NCI-H2081 (cell line): ENCODE measurements around the gene ARPP19.
"Not testable (repeated sequence)": the region's sequence is repeated elsewhere in the genome, so short reads cannot be mapped to it uniquely, and the experiment has no call there.

ENCODE experiments used
- DNase-seq, 2 experiments: peaks; one replicate each; lab custom pipeline; 2025; lab: John Stamatoyannopoulos, UW

ARPP19 gene, protein sequence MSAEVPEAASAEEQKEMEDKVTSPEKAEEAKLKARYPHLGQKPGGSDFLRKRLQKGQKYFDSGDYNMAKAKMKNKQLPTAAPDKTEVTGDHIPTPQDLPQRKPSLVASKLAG

DNA sequence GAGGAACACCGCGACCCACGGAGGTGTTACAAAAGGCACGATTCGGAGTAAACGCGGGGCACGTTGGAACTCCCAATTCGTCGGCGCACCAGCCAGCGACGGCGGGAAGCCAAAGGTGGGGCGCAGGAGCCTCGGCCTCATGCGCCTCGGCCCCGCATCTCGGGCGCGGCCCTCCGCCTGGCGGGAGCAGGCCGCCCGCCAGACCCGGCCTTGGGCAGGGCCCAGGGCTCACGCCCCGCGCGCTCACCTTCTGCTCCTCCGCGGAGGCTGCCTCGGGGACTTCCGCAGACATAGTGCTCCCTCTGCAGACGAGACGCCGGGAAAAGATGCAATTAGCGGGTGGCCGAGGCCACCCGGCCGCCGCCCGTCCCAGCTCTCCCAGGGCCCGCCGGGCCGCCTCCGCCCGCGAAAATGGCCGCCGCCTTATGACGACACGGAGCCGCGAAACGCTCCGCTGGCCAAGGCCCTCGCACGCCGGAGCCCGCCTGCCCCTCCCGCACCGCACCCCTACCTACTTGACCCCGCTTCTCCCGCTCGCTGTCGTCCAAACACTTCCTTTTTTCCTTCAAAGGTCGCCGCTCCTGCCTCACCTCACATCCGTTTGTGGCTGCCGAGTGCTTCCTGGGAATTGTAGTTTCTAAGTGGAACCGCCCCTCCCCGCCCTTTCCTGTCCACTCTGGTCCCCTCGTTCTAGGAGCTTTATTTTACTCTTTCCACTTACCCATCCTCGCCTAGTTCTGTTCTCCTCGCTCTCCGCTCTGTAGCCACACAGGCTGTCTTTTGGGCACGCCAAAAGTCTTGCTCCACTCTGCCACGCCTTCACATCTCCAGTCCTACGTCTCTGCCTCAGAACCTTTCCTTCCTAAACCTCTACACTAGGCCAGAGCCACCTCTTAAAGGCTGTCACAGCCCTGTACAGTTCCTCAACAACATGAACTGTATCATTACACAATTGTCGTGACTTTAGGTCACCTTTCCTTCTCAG lies at the start of gene ARPP19:
TSS of gene ARPP19 (minus strand) at position 430 of the 985 bp plus-strand sequence. CDS start at position 292, 138 bp downstream.
- peak; percentile 93 to 94 for DNase-seq

DNA sequence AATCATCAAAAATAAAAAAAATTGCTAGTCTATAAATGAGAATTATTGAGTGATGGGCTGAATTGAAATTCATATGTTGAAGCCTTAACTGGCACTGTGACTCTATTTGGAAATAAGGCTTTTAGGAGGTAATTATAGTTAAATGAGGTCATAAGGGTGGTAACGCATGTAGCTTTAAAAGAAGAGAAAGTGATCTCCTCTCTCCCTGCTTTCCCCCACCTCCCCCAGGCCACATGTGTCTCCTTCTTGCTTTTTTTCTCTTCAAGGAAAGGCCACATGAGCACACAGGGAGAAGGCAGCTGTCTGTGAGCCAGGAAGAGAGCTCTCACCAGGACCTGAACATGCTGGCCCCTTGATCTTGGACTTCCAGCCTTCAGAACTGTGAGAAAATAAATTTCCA lies 48.2 kb upstream of the ARPP19 start:
- DNase-seq, result no peak

DNA sequence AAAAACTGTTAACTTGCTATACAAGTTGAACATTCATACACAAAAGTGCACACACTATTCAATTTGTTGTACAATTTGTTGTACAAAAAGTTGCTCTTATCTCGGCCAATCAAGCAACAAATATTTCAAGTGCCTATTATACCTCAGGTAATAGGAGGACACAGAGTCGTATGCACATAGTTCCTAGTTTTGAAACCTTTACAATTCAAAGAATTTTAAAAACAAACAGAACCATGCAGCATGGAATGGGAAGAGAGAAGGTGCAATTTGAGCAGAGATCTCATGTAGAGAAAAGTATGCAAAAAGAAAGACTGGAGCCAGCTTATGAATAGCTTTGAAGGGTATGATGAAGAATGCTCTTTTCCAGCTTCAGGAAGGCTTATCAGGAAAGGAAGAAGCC lies 46.5 kb upstream of the ARPP19 start:
- no peak for DNase-seq

DNA sequence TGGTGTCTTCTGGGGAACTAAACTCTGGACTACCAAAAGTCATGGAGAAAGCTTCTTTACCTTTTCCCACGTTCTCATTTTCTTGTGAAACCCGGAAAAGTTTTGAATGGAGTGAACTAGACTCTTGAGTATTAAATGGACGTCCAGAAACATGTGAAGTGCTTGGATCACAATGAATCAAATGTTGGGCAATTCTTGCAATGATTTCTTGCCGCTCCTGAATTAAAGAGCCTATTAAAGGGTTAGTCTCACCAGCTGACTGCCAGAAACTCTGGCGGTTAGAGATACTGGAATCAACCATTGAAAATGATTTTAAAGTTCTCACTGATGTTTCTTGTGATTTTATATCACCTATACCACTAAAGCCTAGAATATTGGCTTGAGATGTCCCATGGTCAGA lies 40.8 kb upstream of the ARPP19 start:
- DNase-seq, result no peak

DNA sequence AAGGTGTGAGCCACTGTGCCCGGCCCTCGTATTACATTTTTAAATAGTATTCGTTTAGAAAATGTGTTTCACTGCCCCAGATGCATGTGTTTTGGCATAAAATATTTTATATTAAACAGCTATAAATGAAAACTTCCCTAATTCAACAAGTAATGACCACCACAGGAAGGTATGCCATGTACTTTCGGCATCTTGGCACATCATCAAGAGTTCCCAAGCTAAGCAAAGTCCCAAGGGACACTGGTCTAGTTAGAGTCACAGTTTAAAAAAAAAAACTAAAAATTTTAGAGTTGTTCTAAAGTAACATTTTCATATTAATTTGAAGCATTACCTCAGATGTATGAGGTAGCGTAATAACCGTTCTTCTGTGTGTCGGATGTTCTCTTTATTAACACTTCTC lies 15.6 kb upstream of the ARPP19 start:
- no peak for DNase-seq

DNA sequence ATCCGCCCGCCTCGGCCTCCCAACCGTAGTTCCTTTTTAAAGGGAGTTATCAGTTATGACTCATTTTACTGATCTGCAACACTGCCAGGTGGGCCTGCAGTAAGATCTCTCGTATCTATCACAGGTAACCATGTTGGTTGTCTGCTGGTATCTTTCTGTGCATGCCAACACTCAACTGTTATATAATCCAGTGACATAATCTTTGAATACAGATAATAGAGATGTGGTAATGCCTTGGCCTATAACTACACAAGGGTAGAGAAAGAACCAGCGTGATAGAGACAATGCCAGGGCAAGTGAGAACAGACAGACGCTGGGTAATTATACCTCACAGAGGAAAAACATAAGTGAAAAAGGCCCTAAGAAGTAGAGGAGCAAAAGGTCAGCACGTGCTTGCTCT lies 11.0 kb upstream of the ARPP19 start:
- no peak for DNase-seq

DNA sequence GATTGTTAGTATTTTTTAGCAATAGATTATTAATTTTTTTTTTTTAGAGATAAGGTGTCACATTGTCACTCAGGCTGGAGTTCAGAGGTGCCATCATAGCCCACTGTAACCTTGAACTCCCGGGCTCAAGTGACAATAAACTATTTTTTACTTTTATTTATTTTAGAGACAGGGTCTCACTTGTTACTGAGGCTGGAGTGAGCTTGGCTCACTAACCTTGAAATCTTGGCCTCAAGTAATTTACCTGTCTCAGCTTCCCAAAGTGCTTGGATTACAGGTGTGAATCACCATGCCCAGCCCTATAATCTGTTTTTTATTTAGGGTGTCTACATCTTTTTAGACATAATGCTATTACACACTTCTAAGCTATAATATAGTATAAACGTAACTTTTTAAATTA lies 7.9 kb upstream of the ARPP19 start:
- no peak for DNase-seq

DNA sequence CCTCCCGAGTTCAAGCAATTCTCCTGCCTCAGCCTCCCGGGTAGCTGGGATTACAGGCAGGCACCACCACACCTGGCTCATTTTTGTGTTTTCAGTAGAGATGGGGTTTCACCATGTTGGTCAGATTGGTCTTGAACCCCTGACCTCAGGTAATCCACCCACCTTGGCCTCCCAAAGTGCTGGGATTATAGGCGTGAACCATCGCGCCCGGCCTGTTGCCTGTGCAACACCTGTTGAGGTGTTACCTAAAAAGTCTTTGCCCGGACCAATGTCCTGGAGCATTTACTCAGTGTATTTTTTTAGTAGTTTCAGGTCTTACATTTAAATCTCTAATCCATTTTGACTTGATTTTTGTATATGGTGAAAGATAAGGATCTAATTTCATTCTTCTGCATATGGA lies 6.7 kb upstream of the ARPP19 start:
- not testable (repeated sequence) for DNase-seq

DNA sequence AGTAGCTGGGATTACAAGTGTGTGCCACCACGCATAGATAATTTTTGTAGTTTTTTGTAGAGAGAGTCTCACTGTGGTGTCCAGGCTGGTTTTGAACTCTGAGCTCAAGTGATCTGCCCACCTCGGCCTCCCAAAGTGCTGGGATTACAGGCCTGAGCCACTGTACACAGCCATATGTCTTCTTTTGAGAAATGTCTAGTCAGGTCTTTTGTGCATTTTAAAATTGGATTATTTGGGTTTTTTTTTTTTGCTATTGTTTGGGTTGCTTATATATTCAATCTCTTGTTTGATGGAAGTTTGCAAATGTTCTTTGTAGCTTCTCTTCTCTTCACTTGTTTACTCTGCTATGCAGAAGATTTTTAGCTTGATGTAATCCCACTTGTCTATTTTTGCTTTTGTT lies 6.2 kb upstream of the ARPP19 start:
- no peak for DNase-seq

DNA sequence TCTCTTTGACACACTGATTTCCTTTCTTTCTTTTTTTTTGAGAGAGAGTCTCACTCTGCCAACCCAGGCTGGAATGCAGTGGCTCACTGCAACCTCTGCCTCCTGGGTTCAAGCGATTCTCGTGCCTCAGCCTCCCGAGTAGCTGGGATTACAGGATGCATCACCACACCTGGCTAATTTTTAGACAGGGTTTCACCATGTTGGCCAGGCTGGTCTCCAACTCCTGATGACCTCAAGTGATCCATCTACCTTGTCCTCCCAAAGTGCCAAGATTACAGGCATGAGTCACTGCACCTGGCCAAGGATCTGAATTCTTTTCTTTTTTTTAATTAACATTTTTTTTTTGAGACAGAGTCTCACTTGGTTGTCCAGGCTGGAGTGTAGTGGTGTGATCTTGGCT lies 5.8 kb upstream of the ARPP19 start:
- not testable (repeated sequence) for DNase-seq

DNA sequence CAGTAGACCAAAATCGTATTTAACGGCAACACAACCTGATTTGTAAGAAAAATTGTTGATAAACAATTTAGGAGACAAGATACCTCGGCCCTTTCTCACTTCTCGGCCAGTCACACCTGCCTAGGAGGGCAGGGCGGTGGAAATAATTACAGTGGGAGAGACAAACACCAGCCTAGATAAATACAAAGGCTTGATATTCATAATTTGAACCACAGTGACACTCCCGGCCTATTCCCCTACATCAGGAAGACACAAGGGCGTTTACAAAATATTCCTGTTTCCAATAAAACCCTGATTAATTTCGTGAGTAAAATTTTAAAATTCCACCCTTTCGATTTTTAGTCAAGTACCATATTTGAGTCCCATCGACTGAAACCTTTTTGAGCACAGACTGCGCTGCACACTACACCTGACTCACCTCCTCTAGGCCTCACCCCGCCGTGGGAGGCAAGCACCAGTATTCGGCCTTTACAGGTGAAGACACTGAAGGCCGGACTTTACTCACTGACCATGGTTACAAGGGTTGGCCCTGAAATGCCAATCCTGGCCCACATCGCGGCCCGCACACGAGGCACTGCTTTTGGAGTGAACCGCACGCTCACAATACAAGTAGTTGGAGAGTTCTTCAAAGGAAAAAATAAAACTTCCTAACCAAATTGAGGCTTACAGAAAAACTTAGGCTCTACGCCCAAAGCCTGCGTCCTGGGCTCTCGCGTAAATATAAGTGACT lies 794 bp downstream of the ARPP19 start:
- DNase-seq, result peak; percentile 35 to 55

DNA sequence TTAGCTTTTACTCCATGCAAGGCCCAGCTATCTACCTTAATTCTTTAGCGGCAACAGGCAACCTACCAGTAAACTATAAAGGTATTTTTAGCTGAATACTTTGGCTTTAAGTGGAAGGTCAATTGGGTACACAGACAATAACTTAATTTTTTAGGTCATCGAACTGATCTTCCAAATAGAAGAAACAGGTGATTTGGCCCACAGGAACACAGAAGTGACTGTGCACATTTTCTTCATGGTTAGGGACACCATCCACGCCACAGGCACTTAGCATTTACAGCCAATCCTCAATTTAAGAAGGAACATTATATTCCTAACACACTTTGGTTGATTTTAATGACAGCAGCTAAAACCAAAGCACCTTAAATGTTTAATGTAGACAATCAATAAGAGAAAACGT lies 1.9 kb downstream of the ARPP19 start:
- no peak for DNase-seq

DNA sequence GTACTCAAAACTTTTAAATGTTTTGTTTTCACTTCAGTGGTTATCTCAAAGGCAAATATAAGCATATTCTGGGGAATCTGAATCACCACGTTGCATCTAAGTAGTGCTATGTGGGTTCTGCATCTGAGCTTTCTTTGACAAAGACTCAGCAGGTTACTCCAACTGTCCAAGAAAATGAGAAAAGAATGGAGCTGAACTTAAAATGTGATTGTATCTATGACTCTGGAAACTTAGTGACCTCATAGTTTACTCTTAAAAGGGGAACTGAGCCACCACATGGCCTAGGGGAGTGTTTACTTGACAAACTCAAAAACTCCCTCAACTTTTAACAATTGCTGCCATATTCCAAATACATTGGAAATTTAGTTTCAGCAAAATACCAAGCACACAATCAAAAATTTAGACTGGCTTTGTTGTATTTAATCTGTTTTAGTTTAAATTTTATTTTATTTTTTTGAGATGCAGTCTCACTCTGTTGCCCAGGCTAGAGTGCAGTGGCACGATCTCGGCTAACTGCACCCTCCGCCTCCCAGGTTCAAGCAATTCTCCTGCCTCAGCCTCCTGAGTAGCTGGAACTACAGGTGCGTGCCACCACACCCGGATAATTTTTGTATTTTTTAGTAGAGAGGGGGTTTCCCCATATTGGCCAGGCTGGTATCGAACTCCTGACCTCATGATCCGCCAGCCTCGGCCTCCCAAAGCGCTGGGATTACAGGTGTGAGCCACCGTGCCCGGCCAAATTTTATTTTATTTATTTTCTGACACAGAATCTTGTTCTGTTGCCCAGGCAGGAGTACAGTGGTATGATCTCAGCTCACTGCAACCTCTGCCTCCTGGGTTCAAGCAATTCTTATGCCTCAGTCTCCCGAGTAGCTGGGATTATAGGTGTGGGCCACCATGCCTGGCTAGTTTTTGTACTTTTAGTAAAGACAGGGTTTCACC lies 3.1 kb downstream of the ARPP19 start:
- DNase-seq, result not testable (repeated sequence)

DNA sequence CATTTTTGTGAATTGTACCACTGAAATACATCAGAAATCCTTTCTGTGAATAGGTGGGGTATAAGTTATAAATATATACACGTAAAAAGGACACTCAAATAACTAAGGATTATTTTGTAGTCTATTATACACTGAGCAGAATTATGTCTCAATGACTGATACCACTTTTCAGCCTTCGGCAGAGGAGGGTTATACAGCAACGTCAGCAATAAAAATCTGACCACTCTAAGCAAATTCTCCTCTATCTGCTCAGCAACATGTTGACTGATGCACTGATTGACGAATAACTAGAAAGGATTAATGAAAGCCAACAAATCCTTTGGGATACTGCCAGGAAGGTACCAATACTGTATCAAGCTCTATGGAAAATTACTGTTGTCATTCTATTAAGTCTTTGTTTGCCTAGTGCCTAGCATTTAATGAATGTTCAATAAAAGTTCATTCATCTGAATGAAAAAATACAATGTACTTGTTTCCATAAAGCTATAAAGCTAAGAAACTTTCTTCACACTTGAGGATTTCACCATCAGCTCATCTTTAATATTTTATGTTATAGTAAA lies 5.2 kb downstream of the ARPP19 start:
- peak in 1 of 2 experiments; percentile 27 for DNase-seq

DNA sequence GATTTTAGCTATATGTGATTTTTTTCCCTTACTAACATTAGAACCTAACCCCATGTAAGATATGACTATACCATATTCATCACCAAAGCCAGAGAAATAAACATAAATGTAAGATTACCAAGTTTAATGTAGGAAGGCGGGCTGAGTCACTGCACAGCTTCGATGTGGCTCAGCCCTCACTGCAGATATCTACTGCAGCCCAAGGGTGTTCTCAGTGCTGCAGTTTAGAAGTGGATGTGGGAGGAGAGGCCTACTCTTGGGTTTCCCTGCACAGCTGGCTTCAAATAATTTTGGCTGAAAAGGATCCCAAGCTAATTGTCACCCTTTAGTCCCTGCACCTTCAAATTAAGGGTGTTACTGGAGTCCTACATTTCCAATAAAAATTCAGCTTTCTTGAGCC lies 9.3 kb downstream of the ARPP19 start:
- DNase-seq, result no peak

DNA sequence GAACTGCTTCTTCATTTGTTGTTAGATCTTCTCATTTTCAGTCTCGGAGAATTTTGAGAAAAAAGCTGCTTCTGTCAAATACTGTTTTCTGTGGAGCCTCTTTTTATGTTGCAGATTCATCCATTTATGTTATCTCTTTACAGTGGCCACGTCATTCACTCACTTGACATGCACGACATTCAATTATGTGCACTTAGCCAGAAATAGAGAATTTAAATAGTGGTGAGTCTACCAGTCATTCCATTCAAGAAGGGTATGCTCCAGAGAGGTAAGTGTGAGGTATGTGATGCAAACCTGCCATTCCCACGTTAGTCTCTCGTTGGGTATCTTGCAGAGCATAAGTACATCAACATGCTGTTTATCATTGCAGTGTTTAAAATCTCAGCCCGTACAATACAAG lies 9.8 kb downstream of the ARPP19 start:
- no peak for DNase-seq

DNA sequence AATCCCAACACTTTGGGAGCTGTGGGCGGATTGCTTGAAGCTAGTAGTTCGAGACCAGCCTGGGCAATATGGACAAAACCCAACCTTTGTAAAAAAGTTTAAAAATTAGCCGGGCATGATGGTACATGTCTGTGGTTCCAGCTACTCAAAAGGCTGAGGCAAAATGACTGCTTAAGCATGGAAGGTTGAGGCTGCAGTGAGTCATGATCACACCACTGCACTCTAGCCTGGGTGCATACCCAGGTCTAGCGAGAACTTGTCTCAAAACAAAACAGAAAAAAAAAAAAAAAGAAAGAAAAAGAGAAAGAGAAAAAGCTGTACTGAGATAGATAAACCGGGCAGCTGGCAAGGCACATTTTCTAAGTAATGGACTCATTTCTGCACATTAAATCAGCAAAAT lies 10.6 kb downstream of the ARPP19 start:
- no peak for DNase-seq

DNA sequence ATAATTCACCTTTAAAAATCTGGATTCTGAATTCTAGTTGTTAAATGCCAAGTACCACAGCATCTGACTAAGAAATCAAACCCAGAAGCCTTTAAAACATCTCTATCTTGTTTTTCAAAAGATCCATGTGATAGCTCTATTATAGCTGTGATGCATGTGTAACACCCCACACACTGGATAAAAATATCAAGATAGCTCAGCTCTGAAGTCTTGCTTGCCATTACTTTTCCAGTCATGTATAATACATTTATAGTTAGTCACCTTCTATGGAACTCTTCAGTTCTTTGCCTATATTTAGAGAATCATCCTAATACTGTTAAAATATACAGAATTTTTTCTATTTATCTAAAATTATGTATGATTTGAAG lies 11.6 kb downstream of the ARPP19 start:
- DNase-seq, result no peak

DNA sequence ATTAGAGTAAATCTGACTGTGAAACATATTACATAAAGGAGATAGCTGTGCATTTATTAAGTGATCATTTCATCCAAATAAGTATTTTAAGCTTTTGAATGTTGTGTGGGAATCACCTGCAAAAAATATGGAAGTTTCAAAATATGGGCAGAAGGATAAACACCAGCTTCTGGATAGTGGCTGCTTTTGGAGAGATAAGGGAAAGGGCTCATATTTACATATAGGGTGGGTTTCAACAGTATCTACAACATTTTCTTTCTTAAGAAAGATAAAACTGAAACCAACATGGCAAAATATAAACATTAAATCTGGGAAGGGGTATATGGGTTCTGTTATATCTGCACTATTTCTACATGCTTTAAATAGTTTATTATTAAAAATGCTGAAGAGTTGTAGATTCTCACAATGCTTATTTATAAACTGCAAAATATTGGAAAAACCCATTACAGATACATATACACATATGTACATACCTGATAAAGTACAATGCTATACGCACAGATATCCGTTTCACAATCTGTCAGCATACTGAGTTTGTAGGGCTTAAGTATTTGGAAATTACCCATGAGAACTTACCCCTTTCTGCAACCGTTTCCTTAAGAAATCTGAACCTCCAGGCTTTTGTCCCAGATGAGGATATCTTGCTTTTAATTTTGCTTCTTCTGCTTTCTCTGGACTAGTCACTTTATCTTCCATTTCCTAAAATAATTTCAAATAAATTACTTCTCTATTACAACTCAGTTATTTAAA lies 12.1 kb downstream of the ARPP19 start:
- DNase-seq, result no peak

DNA sequence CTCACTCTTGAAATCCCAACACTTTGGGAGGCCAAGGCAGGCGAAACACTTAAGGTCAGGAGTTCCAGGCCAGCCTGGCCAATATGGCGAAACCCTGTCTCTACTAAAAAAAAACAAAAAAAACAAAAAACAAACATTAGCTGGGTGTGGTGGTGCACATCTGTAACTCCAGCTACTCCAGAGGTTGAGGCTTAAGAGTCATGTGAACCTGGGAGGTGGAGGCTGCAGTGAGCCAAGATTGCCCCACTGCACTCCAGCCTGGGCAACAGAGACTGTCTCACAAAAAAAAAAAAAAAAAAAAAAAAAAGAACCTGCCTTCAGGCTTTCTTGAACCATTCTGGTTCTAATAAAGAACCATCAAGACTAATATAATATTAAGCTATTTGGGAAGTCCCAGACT lies 16.5 kb downstream of the ARPP19 start:
- DNase-seq, result no peak

DNA sequence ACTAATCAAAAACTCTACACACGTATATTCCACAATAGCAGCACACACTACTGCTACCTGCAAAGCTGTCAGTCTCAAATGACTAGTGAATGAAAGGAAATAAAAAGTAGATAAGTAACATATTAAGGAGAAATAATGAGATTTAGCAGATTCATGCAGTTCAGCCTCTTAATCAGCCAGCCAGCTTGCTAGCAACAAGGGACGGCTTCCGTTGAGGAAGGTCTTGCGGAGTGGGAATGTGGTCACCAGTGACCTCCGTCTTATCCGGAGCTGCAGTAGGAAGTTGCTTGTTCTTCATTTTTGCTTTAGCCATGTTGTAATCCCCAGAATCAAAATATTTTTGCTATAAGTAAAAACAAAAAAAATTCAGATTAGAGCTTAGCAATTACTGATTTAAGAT lies 17.1 kb downstream of the ARPP19 start:
- DNase-seq, result no peak
